ENCODE measurements around the gene SCARF2. TPM values are rescaled to one million over a fixed set of nuclear protein-coding genes. Genes with fewer than 3 reads are reported as not detected.
A peak's percentile ranks its signal among the peaks of the same experiment; 100 is the strongest.
"Not testable (repeated sequence)": the region's sequence is repeated elsewhere in the genome, so short reads cannot be mapped to it uniquely, and the experiment has no call there.

The SCARF2 gene
- total RNA-seq, 1 donor from 2014 or later = 88.8 TPM

DNA sequence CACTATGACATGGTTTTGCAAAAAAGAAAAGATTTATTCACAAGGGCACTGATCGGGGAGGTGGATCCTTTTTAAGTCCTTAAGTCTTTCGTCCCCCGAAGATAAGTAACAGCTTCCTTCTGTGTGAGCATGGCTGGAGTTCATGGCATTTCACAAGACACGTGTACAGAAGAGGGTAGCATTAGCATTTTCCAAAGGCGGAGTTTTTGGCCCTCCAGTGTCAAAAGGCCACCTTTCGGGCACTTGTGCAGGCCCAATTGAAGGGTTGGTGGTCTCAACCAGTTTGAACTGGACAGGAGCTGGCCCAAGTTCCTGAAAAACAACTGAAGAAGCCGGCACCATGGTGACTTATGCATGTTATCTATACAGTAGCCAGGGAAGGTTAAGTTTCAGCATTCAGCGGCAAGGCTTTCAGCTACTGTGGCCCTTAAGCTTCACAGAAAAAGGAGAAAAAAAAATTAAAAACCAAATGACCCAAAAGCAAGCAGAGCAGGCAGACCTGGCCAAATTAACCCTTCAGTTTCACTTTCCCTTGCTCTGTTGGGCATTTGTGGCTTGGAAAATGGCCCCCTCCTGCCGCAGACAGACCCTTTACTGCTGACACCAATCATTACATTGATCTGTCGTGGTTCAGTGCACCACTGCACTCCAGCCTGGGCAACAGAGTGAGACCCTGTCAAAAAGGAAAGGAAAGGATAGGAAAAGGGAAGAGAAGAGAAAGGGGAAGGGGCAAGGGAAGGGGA is 25.0 kb downstream of the SCARF2 start:
- no peaks in the 10 kb centered on the region for H3K9me3 Mint-ChIP-seq (ENCODE audit: low read depth)
- peak; percentile 27 for DNase-seq (ENCODE audit: low spot score)
- no peaks in the 10 kb centered on the region for H3K27me3 Mint-ChIP-seq (ENCODE audit: low read depth)
- no peak overlapping the region for H3K27ac Mint-ChIP-seq (ENCODE audit: unreplicated experiment)
- H3K4me1 Mint-ChIP-seq (ENCODE audit: low read depth) = peaks cover 6% of the 10 kb centered on the region
- peaks cover 2% of the 10 kb centered on the region for H3K36me3 Mint-ChIP-seq (ENCODE audit: low read depth)
- TF ChIP-seq, protein P1, sequence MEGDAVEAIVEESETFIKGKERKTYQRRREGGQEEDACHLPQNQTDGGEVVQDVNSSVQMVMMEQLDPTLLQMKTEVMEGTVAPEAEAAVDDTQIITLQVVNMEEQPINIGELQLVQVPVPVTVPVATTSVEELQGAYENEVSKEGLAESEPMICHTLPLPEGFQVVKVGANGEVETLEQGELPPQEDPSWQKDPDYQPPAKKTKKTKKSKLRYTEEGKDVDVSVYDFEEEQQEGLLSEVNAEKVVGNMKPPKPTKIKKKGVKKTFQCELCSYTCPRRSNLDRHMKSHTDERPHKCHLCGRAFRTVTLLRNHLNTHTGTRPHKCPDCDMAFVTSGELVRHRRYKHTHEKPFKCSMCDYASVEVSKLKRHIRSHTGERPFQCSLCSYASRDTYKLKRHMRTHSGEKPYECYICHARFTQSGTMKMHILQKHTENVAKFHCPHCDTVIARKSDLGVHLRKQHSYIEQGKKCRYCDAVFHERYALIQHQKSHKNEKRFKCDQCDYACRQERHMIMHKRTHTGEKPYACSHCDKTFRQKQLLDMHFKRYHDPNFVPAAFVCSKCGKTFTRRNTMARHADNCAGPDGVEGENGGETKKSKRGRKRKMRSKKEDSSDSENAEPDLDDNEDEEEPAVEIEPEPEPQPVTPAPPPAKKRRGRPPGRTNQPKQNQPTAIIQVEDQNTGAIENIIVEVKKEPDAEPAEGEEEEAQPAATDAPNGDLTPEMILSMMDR (IDR thresholded peaks at IDR 0.05) = no peak
- H3K4me3 Mint-ChIP-seq (ENCODE audit: unreplicated experiment) = no peak overlapping the region

GRCh38 chr22:20409385-20409784 is 28.2 kb downstream of the SCARF2 start:
- H3K27ac Mint-ChIP-seq (ENCODE audit: unreplicated experiment); H3K9me3 Mint-ChIP-seq (ENCODE audit: low read depth); H3K27me3 Mint-ChIP-seq (ENCODE audit: low read depth); H3K4me3 Mint-ChIP-seq (ENCODE audit: unreplicated experiment); H3K4me1 Mint-ChIP-seq (ENCODE audit: low read depth); DNase-seq (ENCODE audit: low spot score): not testable (repeated sequence)
- peaks cover 13% of the 10 kb centered on the region for H3K36me3 Mint-ChIP-seq (ENCODE audit: low read depth)

DNA sequence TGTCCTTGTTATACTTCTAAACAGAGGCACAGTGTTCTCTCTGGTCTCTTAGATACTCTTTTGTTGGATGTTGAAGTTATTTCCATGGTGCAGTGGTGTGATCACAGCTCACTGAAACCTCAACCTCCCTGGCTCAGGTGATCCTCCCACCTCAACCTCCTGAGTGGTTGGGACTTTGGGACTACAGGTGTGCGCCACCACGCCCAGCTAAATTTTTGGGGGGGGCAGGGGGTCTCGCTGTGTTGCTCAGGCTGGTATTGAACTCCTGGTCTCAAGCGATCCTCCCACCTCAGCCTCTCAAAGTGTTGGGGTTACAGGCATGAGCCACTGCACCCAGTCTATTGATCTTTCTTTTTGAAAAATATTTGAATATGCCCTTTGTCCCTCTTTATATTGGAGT is 28.7 kb downstream of the SCARF2 start:
- no peaks in the 10 kb centered on the region for H3K9me3 Mint-ChIP-seq (ENCODE audit: low read depth)
- peaks cover 6% of the 10 kb centered on the region for H3K4me1 Mint-ChIP-seq (ENCODE audit: low read depth)
- H3K27ac Mint-ChIP-seq (ENCODE audit: unreplicated experiment) = no peak overlapping the region
- TF ChIP-seq, protein P1 (IDR thresholded peaks at IDR 0.05) = no peak
- H3K4me3 Mint-ChIP-seq (ENCODE audit: unreplicated experiment) = no peak overlapping the region
- no peaks in the 10 kb centered on the region for H3K27me3 Mint-ChIP-seq (ENCODE audit: low read depth)
- H3K36me3 Mint-ChIP-seq (ENCODE audit: low read depth) = peaks cover 14% of the 10 kb centered on the region
- no peak for DNase-seq (ENCODE audit: low spot score)

- Mint-ChIP-seq H3K4me3 (ENCODE audit: unreplicated experiment) (no peak overlapping the region), H3K36me3 (ENCODE audit: low read depth) (peaks cover 22% of the 10 kb centered on the region), H3K27ac (ENCODE audit: unreplicated experiment) (no peak overlapping the region), H3K9me3 (ENCODE audit: low read depth) (no peaks in the 10 kb centered on the region), H3K4me1 (ENCODE audit: low read depth) (peaks cover 6% of the 10 kb centered on the region), H3K27me3 (ENCODE audit: low read depth) (no peaks in the 10 kb centered on the region)
- DNase-seq (ENCODE audit: low spot score) = no peak
- TF ChIP-seq, protein P1 (IDR thresholded peaks at IDR 0.05) = no peak
These were observed 29.8 kb downstream of the SCARF2 start for GRCh38 chr22:20407829-20408228.

DNA sequence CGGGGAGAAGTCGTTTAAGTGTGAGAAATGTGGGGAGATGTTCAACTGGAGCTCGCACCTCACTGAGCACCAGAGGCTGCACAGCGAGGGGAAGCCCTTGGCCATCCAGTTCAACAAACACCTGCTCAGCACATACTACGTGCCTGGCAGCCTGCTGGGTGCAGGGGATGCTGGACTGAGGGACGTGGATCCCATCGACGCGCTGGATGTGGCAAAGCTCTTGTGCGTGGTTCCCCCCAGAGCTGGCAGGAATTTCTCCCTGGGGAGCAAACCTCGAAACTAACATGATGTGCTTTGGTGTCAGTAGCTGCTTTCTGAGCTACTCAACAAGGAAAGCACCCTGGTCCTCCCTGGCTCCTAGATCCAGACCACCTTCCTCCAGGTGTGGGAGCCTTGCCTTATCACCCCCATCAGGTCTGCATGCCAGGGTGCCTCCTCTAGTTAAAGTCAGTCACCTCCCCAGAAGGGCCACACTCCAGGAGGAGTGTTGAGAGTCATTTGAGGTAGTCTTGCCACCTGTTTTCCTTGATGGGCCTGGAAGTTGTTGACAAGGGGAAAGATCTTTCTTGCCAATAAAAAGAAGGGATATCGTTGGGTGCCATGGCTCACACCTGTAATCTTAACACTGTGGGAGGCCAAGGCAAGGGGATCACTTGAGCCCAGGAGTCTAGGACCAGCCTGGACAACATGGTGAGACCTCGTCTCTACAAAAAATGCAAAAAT is 30.8 kb downstream of the SCARF2 start:
- H3K36me3 Mint-ChIP-seq (ENCODE audit: low read depth) = peaks cover 22% of the 10 kb centered on the region
- no peak overlapping the region for H3K4me3 Mint-ChIP-seq (ENCODE audit: unreplicated experiment)
- H3K4me1 Mint-ChIP-seq (ENCODE audit: low read depth) = peaks cover 6% of the 10 kb centered on the region
- H3K27ac Mint-ChIP-seq (ENCODE audit: unreplicated experiment) = no peak overlapping the region
- no peaks in the 10 kb centered on the region for H3K27me3 Mint-ChIP-seq (ENCODE audit: low read depth)
- no peak for DNase-seq (ENCODE audit: low spot score)
- no peaks in the 10 kb centered on the region for H3K9me3 Mint-ChIP-seq (ENCODE audit: low read depth)
- TF ChIP-seq, protein P1 (IDR thresholded peaks at IDR 0.05) = no peak

Measured in chondrocyte (in vitro differentiated cells).